ENCODE measurements around the gene OR10H4. TPM values are rescaled to one million over a fixed set of nuclear protein-coding genes. Genes with fewer than 3 reads are reported as not detected.

OR10H4 gene
- total and polyA plus RNA-seq, 2 experiments from 2014 or later, result not detected

GRCh38 chr19:15962319-15962718 is 13.5 kb downstream of the OR10H4 start:
- no peak for TF ChIP-seq ZNF462 (CRISPR knock-in tag; IDR thresholded peaks at IDR 0.05)
- no peak for TF ChIP-seq ETS1 (IDR thresholded peaks at IDR 0.05)
- no peak for TF ChIP-seq JUNB (IDR thresholded peaks at IDR 0.05; ENCODE audit: unreplicated experiment)
- no peak for TF ChIP-seq CTCF (conservative IDR thresholded peaks at IDR 0.05; ENCODE audit: low read depth in 2 of 2)
- no peak for TF ChIP-seq STAT1 (IDR thresholded peaks at IDR 0.05; ENCODE audit: unreplicated experiment)
- no peak for TF ChIP-seq EZH2phosphoT487 (IDR thresholded peaks at IDR 0.05; ENCODE audit: unreplicated experiment)
- no peak for TF ChIP-seq EZH2 (IDR thresholded peaks at IDR 0.05; ENCODE audit: low read depth, unreplicated experiment)
- TF ChIP-seq POLR2AphosphoS5 (IDR thresholded peaks at IDR 0.05; ENCODE audit: low read depth), result no peak
- TF ChIP-seq REST (IDR thresholded peaks at IDR 0.05; ENCODE audit: unreplicated experiment), result no peak
- TF ChIP-seq ZNF114 (CRISPR knock-in tag; IDR thresholded peaks at IDR 0.05), result no peak
- no peak for TF ChIP-seq CREB1 (CRISPR knock-in tag; IDR thresholded peaks at IDR 0.05; ENCODE audit: low read depth)
- no peak for ATAC-seq
- H3K4me1 Mint-ChIP-seq, result no peaks in the 10 kb centered on the region

More at GRCh38 chr19:15962319-15962718, 13.5 kb downstream of the OR10H4 start:
- H3K9me3 Mint-ChIP-seq, result peaks cover 98% of the 10 kb centered on the region
- no peak overlapping the region for H3K4me3 Mint-ChIP-seq
- no peaks in the 10 kb centered on the region; the same call in 1 of the 2 replicates for H3K36me3 ChIP-seq (ENCODE audit: insufficient read depth)
- H3F3A ChIP-seq (replicated peaks; ENCODE audit: low read depth), result no peaks in the 10 kb centered on the region
- no peak for DNase-seq (ENCODE audit: low spot score)
- H3K27ac ChIP-seq (ENCODE audit: low read depth), result no peak overlapping the region
- H3K27me3 Mint-ChIP-seq (ENCODE audit: insufficient read depth, low read depth, poor library complexity), result peaks cover 3% of the 10 kb centered on the region
- H3K79me2 ChIP-seq (replicated peaks; ENCODE audit: insufficient read depth), result no peaks in the 10 kb centered on the region
- no peak overlapping the region for H3K27ac Mint-ChIP-seq
- H3K36me3 Mint-ChIP-seq (ENCODE audit: low read depth), result peaks cover 38% of the 10 kb centered on the region; the same call in 2 of the 3 replicates
- H2AFZ ChIP-seq, result no peak overlapping the region
- H3K4me1 ChIP-seq (ENCODE audit: insufficient read depth), result no peaks in the 10 kb centered on the region
- H3K4me3 ChIP-seq, result no peak overlapping the region
- no peak overlapping the region for H3K4me2 ChIP-seq
- no peaks in the 10 kb centered on the region for H3K27me3 ChIP-seq (ENCODE audit: insufficient read depth)
- no peaks in the 10 kb centered on the region for H3K9me2 ChIP-seq (ENCODE audit: insufficient read depth)
- H4K20me1 ChIP-seq (replicated peaks; ENCODE audit: insufficient read depth), result no peaks in the 10 kb centered on the region
